ENCODE data around the gene SMLR1.

The SMLR1 gene

DNA sequence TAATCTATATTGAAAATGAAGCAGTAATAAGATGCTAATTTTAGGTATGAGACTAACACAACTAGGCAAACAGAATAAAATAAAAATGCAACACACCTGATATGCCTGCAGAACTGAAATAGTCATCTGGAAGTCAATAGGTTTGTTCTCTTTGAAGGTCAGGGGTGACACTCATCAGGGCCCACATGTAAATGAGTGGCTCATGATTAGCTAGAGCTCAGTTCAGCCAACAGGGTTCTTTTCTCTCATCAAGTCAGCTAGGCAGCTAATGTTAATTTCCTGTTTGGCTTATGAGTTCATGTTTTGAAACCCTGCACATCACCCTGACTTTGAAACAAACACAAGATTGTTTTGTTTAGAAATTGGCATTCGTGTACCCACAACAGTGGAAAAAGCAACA is 23.8 kb downstream of the SMLR1 start:
- DNase-seq (ENCODE audit: low read depth) = no peak
- H3K4me3 ChIP-seq (ENCODE audit: low read depth, low read length) = no peak overlapping the region
- TF ChIP-seq, protein P1, sequence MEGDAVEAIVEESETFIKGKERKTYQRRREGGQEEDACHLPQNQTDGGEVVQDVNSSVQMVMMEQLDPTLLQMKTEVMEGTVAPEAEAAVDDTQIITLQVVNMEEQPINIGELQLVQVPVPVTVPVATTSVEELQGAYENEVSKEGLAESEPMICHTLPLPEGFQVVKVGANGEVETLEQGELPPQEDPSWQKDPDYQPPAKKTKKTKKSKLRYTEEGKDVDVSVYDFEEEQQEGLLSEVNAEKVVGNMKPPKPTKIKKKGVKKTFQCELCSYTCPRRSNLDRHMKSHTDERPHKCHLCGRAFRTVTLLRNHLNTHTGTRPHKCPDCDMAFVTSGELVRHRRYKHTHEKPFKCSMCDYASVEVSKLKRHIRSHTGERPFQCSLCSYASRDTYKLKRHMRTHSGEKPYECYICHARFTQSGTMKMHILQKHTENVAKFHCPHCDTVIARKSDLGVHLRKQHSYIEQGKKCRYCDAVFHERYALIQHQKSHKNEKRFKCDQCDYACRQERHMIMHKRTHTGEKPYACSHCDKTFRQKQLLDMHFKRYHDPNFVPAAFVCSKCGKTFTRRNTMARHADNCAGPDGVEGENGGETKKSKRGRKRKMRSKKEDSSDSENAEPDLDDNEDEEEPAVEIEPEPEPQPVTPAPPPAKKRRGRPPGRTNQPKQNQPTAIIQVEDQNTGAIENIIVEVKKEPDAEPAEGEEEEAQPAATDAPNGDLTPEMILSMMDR (IDR thresholded peaks at IDR 0.05; ENCODE audit: low read depth, low read length, missing control alignments) = no peak
- in situ Hi-C loops (cut with HindIII; ENCODE audit: low sequenced_read_pairs) = loop anchor here (25.0 kb wide), 1 partner anchor 539 kb away; no protein-coding TSS in a partner anchor

DNA sequence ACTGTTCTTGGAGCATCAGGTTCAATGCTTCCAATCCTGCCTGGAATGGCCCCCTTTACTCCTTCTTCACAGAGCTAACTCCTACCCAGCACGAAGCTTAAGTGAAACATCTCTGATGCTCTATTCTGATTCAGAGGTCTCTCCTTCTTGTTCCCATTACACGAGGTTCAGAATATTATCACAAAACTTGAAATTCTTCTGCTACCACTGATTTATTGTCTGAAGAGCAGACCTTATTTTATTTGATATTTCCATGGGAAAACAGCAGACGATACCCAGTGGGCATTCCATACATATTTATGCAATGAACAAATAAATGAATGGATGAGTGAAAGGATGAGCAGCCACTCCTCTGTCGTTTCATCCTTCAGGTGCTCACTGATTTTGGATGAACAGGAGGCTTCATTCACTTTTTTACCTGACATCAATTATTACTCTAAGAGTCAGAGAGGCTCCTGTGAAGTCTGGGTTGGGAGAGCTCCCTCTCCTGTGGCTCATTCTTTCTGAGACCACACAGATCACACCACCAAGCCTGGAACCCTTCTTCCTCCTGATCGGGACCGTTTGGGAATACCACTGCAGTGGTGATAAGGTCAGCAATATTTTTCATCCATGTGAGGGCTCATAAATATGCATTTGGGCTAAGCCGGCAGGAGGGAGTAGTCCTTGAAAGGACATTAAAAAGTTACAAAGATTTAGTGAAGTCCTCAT is 25.8 kb downstream of the SMLR1 start:
- H3K4me3 ChIP-seq (ENCODE audit: low read depth, low read length) = no peak overlapping the region
- in situ Hi-C loops (cut with HindIII; ENCODE audit: low sequenced_read_pairs) = loop anchor here (25.0 kb wide), 1 partner anchor 541 kb away; no protein-coding TSS in a partner anchor
- DNase-seq (ENCODE audit: low read depth) = no peak
- TF ChIP-seq, protein P1 (IDR thresholded peaks at IDR 0.05; ENCODE audit: low read depth, low read length, missing control alignments) = no peak

DNA sequence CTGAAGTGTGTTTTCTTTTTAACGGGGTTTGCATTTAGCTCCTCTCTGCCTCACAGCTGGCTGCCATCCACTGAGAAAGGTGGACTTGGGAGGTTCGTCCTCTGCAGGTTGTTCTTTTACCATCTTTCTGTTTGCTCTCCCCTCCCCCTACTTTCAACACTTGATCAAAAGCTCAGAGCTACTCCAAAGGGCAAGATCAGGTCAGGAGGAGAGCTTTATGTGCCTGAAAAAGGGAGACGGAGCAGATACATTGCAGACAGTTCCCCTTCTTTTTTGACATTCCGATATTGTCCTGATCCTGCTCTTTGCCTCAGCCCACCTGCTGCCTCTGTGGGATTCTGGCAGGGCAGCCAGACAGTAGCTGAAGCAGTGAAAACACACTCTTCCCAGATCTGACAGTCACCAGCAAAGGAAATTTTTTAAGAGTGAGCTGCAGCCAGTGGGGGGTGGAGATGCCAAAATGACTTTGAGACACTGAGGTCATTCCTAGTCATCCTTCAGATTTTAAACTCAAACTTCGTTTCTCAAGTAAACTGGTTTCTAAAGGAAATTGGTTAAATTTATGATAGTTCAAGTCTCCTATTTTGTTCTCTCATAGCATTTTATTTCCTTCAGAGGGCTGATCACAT is 26.5 kb downstream of the SMLR1 start:
- TF ChIP-seq, protein P1 (IDR thresholded peaks at IDR 0.05; ENCODE audit: low read depth, low read length, missing control alignments) = no peak
- DNase-seq (ENCODE audit: low read depth) = no peak
- no peak overlapping the region for H3K4me3 ChIP-seq (ENCODE audit: low read depth, low read length)
- in situ Hi-C loops (cut with HindIII; ENCODE audit: low sequenced_read_pairs) = loop anchor here (25.0 kb wide), 1 partner anchor 541 kb away; no protein-coding TSS in a partner anchor

DNA sequence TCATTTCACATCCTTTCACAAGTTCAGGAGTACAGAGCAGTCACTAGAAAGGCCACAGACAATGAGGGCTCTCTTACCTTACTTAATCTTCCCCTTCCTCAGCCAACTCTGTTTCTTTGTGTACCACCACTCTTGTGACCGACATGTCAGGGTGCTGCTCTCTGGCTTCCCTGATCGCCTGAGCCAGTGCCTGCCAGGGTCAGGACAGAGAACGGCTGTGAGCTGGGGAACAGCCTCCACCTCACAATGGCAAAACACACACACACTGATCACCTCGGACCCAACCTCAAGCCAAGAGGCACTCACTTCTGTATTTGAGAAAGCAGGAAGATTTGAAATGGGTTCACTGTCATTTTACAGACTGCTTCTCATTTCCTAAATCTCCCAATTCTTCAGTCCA is 30.8 kb downstream of the SMLR1 start:
- DNase-seq (ENCODE audit: low read depth) = no peak
- TF ChIP-seq, protein P1 (IDR thresholded peaks at IDR 0.05; ENCODE audit: low read depth, low read length, missing control alignments) = no peak
- H3K4me3 ChIP-seq (ENCODE audit: low read depth, low read length) = no peak overlapping the region
- in situ Hi-C loops (cut with HindIII; ENCODE audit: low sequenced_read_pairs) = loop anchor here (25.0 kb wide), 1 partner anchor 546 kb away; no protein-coding TSS in a partner anchor

DNA sequence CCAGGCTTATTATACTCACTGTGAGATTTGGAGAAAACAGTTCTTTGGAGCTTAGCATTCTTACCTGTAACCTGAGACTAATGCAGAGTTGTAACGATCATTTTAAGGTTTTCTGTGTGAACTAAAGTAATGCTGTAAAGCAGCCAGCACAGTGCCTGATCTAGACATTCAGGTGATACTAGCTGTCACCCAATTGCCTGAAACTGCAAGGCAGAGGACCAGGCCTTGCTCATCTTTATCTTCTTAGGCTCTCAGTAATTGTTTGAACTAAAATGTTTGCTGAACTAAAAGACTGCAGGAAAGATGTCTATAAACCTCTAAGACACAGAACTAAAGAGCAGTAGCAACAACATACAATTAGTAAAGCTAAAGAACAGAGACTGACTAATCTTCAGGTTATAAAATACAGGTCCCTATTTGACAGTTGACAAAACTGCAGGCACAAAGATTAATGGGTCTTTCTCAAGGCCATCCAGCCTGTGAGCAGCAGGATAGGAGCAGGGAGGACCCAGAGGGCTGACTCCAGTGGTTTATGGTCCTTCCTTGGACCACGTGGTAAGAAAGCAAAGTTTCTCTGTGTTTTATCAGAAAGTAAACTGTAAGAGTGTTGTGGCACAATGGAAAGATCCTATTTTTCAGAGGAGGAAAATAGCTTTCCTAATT is 31.4 kb downstream of the SMLR1 start:
- TF ChIP-seq, protein P1 (IDR thresholded peaks at IDR 0.05; ENCODE audit: low read depth, low read length, missing control alignments) = no peak
- H3K4me3 ChIP-seq (ENCODE audit: low read depth, low read length) = no peak overlapping the region
- in situ Hi-C loops (cut with HindIII; ENCODE audit: low sequenced_read_pairs) = loop anchor here (25.0 kb wide), 1 partner anchor 546 kb away; no protein-coding TSS in a partner anchor
- no peak for DNase-seq (ENCODE audit: low read depth)

DNA sequence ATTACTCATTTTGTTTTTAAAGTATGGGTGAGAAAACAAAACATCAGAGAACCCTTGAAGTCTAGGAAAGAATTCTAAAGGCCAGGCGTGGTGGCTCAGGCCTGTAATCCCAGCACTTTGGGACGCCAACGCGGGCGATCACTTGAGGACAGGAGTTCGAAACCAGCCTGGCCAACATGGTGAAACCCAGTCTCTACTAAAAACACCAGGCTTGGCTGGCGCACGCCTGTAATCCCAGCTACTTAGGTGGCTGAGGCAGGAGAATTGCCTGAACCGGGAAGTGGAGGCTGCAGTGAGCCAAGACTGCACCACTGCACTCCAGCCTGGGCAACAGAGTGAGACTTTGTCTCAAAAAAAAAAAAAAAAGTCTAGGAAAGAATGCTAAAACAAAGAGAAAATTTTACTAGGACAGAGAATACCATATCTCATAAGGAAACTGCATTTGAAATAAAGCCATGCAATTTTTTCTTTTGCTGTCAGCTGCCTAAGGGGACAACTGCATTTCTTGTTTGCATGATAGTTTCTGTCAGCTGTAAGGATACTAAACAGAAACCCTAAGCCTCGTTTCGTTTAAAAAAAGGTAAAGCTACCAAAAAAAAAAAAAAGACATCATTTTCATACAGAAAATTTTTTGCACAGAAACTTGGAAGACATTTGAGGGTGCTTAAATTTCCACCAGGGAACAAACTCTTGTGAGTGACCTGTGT is 32.1 kb downstream of the SMLR1 start:
- in situ Hi-C loops (cut with HindIII; ENCODE audit: low sequenced_read_pairs) = loop anchor here (25.0 kb wide), 1 partner anchor 547 kb away; no protein-coding TSS in a partner anchor
- H3K4me3 ChIP-seq (ENCODE audit: low read depth, low read length) = no peak overlapping the region
- no peak for DNase-seq (ENCODE audit: low read depth)
- TF ChIP-seq, protein P1 (IDR thresholded peaks at IDR 0.05; ENCODE audit: low read depth, low read length, missing control alignments) = no peak

All from astrocyte of the cerebellum (primary cell).